ENCODE data around the gene TDRD12.
"Not testable (repeated sequence)": the region's sequence is repeated elsewhere in the genome, so short reads cannot be mapped to it uniquely, and the experiment has no call there.

Gene TDRD12

DNA sequence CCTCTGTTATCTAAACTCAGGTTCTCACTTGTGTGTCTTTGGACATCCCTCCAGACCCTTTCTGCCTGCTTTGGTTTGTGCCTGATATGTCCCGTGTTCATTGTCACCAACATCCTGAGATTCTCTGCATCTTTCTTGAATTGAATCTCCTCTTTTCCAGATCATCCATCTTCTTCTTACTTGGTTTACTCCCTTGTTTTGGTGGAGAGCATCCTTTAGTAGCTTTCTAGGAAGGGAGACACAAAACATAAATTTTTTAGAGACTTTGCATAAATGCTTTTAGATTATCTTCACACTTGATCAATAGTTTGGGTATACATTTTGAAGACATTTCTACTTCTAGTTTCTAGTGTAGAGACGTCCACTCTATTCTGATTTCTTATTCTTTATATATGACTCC, 61.7 kb downstream of the TDRD12 start:
- no peak overlapping the region for H3K4me3 ChIP-seq (ENCODE audit: control insufficient read depth, low read depth, low read length)
- DNase-seq (ENCODE audit: low read depth): no peak
- TF ChIP-seq, protein P1, sequence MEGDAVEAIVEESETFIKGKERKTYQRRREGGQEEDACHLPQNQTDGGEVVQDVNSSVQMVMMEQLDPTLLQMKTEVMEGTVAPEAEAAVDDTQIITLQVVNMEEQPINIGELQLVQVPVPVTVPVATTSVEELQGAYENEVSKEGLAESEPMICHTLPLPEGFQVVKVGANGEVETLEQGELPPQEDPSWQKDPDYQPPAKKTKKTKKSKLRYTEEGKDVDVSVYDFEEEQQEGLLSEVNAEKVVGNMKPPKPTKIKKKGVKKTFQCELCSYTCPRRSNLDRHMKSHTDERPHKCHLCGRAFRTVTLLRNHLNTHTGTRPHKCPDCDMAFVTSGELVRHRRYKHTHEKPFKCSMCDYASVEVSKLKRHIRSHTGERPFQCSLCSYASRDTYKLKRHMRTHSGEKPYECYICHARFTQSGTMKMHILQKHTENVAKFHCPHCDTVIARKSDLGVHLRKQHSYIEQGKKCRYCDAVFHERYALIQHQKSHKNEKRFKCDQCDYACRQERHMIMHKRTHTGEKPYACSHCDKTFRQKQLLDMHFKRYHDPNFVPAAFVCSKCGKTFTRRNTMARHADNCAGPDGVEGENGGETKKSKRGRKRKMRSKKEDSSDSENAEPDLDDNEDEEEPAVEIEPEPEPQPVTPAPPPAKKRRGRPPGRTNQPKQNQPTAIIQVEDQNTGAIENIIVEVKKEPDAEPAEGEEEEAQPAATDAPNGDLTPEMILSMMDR (conservative IDR thresholded peaks at IDR 0.05; ENCODE audit: control insufficient read depth, insufficient read depth, low read depth, low read length): no peak

DNA sequence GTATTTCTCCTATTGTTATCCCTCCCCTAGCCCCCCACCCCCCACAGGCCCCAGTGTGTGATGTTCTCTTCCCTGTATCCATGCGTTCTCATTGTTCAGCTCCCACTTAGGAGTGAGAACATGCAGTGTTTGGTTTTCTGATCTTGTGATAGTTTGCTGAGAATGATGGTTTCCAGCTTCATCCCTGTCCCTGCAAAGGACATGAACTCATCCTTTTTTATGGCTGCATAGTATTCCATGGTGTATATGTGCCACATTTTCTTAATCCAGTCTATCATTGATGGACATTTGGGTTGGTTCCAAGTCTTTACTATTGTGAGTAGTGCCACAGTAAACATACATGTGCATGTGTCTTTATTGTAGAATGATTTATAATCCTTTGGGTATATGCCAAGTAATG, 62.5 kb downstream of the TDRD12 start:
- not testable (repeated sequence) for DNase-seq (ENCODE audit: low read depth); H3K4me3 ChIP-seq (ENCODE audit: control insufficient read depth, low read depth, low read length)

DNA sequence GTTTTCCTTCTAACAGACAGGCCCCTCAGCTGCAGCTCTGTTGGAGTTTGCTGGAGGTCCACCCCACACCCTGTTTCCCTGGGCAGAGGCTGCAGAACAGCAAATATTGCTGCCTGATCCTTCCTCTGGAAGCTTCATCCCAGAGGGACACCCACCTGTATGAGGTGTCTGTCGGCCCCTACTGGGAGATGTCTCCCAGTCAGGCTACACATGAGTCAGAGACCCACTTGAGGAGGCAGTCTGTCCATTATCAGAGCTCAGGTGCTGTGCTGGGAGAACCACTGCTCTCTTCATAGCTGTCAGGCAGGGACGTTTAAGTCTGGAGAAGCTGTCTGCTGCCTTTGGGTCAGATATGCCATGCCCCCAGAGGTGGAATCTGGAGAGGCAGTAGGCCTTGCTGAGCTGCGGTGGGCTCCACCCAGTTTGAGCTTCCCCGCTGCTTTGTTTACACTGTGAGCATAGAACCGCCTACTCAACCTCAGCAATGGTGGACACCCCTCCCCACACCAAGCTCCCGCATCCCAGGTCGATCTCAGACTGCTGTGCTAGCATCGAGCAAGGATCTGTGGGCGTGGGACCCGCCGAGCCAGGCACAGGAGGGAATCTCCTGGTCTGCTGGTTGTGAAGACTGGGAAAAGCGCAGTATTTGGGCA, 67.7 kb downstream of the TDRD12 start:
- DNase-seq (ENCODE audit: low read depth); H3K4me3 ChIP-seq (ENCODE audit: control insufficient read depth, low read depth, low read length): not testable (repeated sequence)

DNA sequence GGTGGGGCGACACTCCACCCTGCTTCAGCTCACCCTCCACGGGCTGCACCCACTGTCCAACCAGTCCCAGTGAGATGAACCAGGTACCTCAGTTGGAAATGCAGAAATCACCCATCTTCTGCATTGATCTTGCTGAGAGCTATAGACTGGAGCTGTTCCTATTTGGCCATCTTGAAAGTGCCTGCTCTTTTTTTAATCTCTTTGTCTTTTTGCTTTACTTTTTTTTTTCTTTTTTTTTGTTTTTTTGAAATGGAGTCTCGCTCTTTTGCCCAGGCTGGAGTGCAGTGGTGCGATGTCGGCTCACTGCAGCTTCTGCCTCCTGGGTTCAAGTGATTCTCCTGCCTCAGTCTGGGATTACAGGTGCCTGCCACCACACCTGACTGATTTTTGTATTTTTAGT, 68.3 kb downstream of the TDRD12 start:
- DNase-seq (ENCODE audit: low read depth); H3K4me3 ChIP-seq (ENCODE audit: control insufficient read depth, low read depth, low read length): not testable (repeated sequence)

DNA sequence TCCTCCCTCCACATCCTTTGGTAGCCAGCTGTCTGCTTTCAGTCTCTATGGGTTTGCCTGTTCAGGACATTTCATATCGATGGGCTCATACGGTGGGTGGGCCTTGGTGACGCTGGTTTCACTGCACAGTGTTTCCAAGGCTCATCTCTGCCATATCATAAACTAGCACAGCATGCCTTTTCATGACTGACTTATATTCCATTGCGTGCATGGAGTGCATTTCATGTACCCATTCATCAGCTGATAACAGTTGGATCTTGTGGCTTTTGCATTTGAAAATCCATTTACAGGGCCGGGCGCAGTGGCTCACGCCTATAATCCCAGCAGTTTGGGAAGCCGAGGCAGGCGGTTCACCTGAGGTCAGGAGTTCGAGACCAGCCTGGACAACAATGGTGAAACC, 69.9 kb downstream of the TDRD12 start:
- H3K4me3 ChIP-seq (ENCODE audit: control insufficient read depth, low read depth, low read length): no peak overlapping the region
- no peak for DNase-seq (ENCODE audit: low read depth)
- TF ChIP-seq, protein P1 (conservative IDR thresholded peaks at IDR 0.05; ENCODE audit: control insufficient read depth, insufficient read depth, low read depth, low read length): no peak

DNA sequence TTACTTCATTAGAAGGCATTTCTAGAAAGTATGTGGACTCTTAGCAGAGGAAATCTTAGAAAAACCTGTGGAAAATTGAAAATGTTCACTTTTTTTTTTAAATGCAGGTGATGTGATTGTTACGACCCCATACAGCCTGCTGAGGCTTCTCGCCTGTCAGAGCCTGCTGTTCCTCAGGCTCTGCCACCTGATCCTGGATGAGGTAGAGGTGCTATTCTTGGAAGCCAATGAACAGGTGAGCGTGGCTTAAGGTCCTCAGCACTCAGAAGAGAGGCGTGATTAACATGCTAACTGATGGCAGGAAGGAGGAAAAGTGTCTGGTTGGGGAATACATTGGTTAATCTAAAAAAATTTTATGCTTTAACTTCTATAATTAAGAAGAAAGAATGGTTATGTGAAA, 78.6 kb downstream of the TDRD12 start:
- no peak for DNase-seq (ENCODE audit: low read depth)
- H3K4me3 ChIP-seq (ENCODE audit: control insufficient read depth, low read depth, low read length): no peak overlapping the region
- TF ChIP-seq, protein P1 (conservative IDR thresholded peaks at IDR 0.05; ENCODE audit: control insufficient read depth, insufficient read depth, low read depth, low read length): no peak

DNA sequence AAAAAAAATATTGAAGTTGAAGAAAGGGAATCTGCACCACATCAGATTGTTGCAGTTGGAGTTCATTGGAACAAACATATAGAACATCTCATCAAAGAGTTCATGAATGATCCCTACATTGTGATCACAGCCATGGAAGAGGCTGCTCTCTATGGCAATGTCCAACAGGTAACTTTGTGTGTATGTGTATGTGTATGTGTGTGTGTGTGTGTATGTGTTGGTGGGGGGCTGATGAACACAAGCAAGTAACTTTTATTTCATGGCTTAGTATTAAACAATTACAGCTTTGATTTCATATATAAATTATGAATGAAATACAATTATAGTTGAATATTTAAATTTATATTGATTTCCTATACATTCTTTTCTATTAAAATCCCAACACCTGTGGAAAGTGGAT, 80.6 kb downstream of the TDRD12 start:
- no peak overlapping the region for H3K4me3 ChIP-seq (ENCODE audit: control insufficient read depth, low read depth, low read length)
- DNase-seq (ENCODE audit: low read depth): no peak
- TF ChIP-seq, protein P1 (conservative IDR thresholded peaks at IDR 0.05; ENCODE audit: control insufficient read depth, insufficient read depth, low read depth, low read length): no peak

DNA sequence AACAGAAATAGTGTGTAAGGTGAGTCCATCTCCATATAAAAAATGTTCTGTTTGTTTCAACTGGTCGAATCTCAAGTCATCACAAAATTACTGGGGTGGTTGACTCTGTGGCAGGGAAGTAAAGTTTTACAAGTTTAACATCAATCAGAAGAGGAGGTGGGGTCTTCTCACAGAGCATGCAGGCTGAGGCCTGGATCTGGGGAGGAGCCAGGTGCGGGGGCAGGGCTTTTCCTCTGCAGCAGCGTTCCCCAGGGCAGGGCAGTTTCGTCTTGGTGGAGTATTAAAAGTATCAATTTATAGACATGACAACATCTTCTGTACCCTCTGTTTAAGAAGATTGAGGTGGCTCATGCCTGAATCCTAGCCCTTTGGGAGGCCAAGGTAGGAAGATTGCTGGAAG, 81.2 kb downstream of the TDRD12 start:
- TF ChIP-seq, protein P1 (conservative IDR thresholded peaks at IDR 0.05; ENCODE audit: control insufficient read depth, insufficient read depth, low read depth, low read length): no peak
- no peak for DNase-seq (ENCODE audit: low read depth)

More for the DNA sequence above, 81.2 kb downstream of the TDRD12 start:
- no peak overlapping the region for H3K4me3 ChIP-seq (ENCODE audit: control insufficient read depth, low read depth, low read length)
